AG04450 (cell line): ENCODE results near the gene BMP8B. TPM values are rescaled to one million over a fixed set of nuclear protein-coding genes. Genes with fewer than 3 reads are reported as not detected.
"Not testable (repeated sequence)": the region's sequence is repeated elsewhere in the genome, so short reads cannot be mapped to it uniquely, and the experiment has no call there.

ENCODE experiments used
- CTCF ChIA-PET: fragments of 300-600, 350-600 bp; formaldehyde crosslinking; extraction: SDS; loops from one replicate; lab custom pipeline; 2022; ENCODE audit warnings: antibody characterized with exemption, inconsistent platforms; lab: Charles Lee
- POLR2A ChIA-PET: fragments of 350-600 bp; formaldehyde crosslinking; extraction: SDS; loops from one replicate; lab custom pipeline; 2021; ENCODE audit warnings: antibody characterized with exemption, inconsistent platforms; lab: Yijun Ruan, JAX
- DNase-seq: peaks from one replicate; pipeline ENCODE4 v3.0.0-alpha.2; 2011; ENCODE audit warnings: low read depth, low spot score
- H3K27ac ChIP-seq: one replicate; pipeline ENCODE4 v1.5.1; 2012; ENCODE audit warnings: low read depth, low read length, control low read depth
- H3K27me3 ChIP-seq: one replicate; pipeline ENCODE4 v1.6.0; 2012; ENCODE audit warnings: low read length; ENCODE audit not compliant: control insufficient read depth, insufficient read depth
- H3K4me3 ChIP-seq: 2 replicates; pipeline ENCODE4 v1.5.1; 2011; ENCODE audit warnings: mild to moderate bottlenecking, low read depth, low read length, control low read depth
- H3K9me3 ChIP-seq: 2 replicates; pipeline ENCODE4 v1.5.1; 2012; ENCODE audit warnings: low read length; ENCODE audit not compliant: control insufficient read depth, insufficient read depth
- polyA plus RNA-seq: library from polyadenylated mRNA; depleted of rRNA; stranded (reverse); fragments of >200 nt; gene quantifications from 2 replicates; pipeline ENCODE4 v1.2.3, GENCODE V29; 2011
- TF ChIP-seq, protein P1 (sequence below): IDR thresholded peaks from 2 replicates; pipeline ENCODE4 v1.5.1; 2011; ENCODE audit warnings: low read depth, low read length, control low read depth, inconsistent platforms

BMP8B gene
- polyA plus RNA-seq, 1 experiment, result not detected

DNA sequence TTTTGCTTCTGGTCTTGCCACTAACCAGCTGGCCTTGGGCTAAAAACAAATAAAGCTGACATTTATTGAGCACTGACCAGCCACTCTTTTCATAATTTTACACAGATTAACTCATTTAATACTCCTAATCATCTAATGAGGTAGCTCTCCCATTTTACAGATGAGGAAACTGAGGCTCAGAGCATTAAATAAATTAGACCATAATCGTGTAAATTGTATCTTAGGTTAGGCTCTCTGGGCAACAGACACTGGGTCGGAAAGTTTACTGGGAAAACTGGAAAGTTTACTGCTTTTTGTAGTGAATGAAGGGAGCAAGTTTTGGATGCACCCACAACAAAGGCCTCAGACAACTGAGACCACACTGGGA is 7.3 kb downstream of the BMP8B start:
- TF ChIP-seq, protein P1, sequence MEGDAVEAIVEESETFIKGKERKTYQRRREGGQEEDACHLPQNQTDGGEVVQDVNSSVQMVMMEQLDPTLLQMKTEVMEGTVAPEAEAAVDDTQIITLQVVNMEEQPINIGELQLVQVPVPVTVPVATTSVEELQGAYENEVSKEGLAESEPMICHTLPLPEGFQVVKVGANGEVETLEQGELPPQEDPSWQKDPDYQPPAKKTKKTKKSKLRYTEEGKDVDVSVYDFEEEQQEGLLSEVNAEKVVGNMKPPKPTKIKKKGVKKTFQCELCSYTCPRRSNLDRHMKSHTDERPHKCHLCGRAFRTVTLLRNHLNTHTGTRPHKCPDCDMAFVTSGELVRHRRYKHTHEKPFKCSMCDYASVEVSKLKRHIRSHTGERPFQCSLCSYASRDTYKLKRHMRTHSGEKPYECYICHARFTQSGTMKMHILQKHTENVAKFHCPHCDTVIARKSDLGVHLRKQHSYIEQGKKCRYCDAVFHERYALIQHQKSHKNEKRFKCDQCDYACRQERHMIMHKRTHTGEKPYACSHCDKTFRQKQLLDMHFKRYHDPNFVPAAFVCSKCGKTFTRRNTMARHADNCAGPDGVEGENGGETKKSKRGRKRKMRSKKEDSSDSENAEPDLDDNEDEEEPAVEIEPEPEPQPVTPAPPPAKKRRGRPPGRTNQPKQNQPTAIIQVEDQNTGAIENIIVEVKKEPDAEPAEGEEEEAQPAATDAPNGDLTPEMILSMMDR, result no peak
- ChIA-PET CTCF (interaction anchor here (2.0 kb wide), 1 partner anchor 192 kb away, joined by 7 read pairs; no protein-coding TSS in a partner anchor), POLR2A (no interaction called here)
- H3K27me3 ChIP-seq, result peaks cover 31% of the 10 kb centered on the region
- no peak overlapping the region for H3K4me3 ChIP-seq
- no peak overlapping the region for H3K27ac ChIP-seq
- no peak for DNase-seq
- H3K9me3 ChIP-seq, result no peaks in the 10 kb centered on the region

DNA sequence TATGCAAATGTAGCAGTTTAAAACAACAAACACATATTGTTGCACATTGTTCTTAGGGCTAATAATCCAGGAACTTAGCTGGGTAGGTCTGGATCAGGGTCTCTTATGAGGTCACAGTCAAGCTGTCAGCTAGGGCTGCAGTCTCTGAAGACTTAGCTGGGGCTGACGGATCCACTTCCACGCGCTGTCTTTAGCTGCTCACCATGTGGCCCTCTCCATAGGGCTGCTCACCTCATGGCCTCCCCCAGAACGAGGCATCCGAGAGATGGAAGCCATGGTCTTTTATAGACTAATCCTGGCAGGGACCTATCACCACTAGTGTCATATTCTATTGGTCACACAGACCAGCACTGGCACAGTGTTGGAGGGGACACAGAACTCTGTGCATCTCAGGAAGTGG is 8.8 kb downstream of the BMP8B start:
- Histone ChIP-seq H3K27me3 (peaks cover 27% of the 10 kb centered on the region), H3K9me3 (no peaks in the 10 kb centered on the region), H3K4me3 (no peak overlapping the region), H3K27ac (no peak overlapping the region)
- ChIA-PET POLR2A (no interaction called here), CTCF (no interaction called here)
- TF ChIP-seq, protein P1, result no peak
- no peak for DNase-seq

DNA sequence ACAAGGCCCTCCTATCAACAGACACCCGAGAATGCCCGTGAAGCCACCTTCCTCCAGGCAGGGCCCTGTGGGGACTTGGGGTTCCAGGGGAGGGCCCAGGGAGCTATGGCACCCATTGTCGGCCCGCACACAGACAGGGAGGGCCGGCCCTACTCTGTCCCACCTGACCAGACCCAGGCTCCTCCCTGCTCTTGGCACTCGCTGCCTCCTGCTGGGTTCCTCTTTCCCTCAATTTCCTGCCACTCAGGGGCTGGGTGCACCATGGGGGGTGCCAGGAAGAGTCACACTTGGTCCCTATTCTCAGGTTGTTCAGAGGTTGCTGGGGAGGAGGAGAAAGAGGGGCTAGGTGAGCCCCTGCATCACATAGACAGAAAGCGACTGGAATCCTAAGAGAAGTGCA is 9.5 kb downstream of the BMP8B start:
- Histone ChIP-seq H3K27me3 (peaks cover 27% of the 10 kb centered on the region), H3K27ac (no peak overlapping the region), H3K9me3 (no peaks in the 10 kb centered on the region), H3K4me3 (no peak overlapping the region)
- POLR2A ChIA-PET, result no interaction called here
- TF ChIP-seq, protein P1, result no peak
- DNase-seq, result no peak
- CTCF ChIA-PET, result no interaction called here

DNA sequence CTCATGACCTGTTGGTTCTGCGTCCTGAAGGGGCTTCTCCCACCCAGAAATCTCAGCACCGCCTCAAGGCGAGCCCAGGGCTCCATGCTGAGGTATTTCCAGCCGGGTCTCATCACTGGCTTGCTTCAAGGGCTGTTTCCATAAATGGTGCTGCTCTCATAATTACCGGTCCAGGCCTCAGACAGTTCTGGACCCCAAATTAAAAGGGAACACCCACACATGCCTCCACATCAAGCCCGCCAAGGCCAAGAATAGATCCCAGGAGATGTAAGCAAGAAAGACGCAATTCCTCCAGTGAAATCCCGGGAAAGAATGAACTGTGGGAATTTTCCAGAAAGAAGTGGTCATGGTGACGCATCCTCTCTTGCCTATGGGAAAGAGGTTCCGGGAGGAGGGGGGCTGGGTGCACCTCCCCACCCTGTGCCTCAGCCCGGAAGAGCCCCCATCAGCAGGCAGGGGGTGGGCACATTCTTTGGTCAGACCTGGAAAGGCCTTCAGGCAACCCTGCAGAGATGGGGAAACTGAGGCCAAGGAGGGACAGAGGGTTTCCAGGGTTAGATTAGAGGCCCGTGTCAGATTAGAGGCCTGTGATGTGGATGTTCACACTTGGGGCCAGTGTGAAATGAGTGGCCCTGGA is 10.1 kb downstream of the BMP8B start:
- peaks cover 24% of the 10 kb centered on the region for H3K27me3 ChIP-seq
- H3K9me3 ChIP-seq, POLR2A ChIA-PET, CTCF ChIA-PET, H3K4me3 ChIP-seq, H3K27ac ChIP-seq, DNase-seq: not testable (repeated sequence)

DNA sequence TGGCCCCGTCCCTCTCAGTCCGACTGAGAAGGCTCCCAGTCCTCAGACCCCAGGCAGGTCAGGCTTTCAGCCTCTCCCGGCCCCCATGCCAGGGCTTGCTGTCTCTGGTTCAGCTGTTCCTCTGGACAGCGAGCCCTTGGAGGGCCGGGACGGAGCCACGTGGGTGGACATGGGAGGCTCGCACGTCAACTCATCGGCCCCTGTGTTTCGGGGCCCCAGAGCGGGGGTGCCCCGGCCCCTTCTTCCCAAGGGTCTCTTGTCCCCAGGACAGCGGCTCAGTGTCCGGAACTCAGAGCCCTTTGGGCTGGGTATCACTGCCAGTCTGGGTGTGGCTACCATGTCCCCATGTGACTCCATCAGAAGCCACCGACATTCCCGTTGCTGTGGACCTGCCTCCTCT is 10.8 kb downstream of the BMP8B start:
- CTCF ChIA-PET, DNase-seq, POLR2A ChIA-PET, H3K27ac ChIP-seq, H3K4me3 ChIP-seq, H3K9me3 ChIP-seq: not testable (repeated sequence)
- H3K27me3 ChIP-seq, result peaks cover 19% of the 10 kb centered on the region

DNA sequence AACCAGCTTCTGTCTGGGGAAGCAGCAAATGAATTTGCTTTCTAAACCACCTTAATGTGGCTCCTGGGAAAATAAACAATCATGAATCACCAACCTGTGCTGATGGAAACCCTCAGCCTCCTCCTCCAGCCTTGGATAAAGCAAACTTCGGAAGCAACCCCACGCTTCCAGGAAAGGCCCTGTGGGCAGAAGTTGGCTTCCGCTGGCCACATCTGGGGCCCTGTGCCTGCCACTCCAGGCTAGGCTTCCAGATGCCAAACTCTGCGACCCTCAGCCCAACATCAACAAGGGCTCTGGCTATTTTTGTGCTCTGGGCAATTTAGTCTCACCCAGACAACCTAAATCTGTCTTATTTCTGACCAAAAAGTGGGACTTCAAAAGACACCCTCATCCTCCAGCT is 11.4 kb downstream of the BMP8B start:
- TF ChIP-seq, protein P1, result no peak
- DNase-seq, result no peak
- Histone ChIP-seq H3K27me3 (peaks cover 19% of the 10 kb centered on the region), H3K9me3 (no peaks in the 10 kb centered on the region), H3K27ac (no peak overlapping the region), H3K4me3 (no peak overlapping the region)
- ChIA-PET CTCF (no interaction called here), POLR2A (no interaction called here)
